ENCODE data around the gene MTURN.

MTURN gene

GRCh38 chr7:30135301-30136116 is 723 bp downstream of the MTURN start:
- FAIRE-seq (peak; percentile 70), DNase-seq (ENCODE audit: insufficient read length, low spot score) (peak; percentile 60)

- FAIRE-seq (no peak), DNase-seq (ENCODE audit: insufficient read length, low spot score) (no peak)
These were observed 1.4 kb downstream of the MTURN start for GRCh38 chr7:30136117-30136731.

- FAIRE-seq (no peak), DNase-seq (ENCODE audit: insufficient read length, low spot score) (no peak)
These were observed 2.1 kb downstream of the MTURN start for GRCh38 chr7:30136743-30137485.

- FAIRE-seq, result no peak
- DNase-seq (ENCODE audit: insufficient read length, low spot score), result no peak
These were observed 5.1 kb downstream of the MTURN start for GRCh38 chr7:30139836-30140384.

GRCh38 chr7:30140456-30140855 is 5.7 kb downstream of the MTURN start:
- DNase-seq (ENCODE audit: insufficient read length, low spot score), result no peak
- FAIRE-seq, result no peak

- peak; percentile 45 for DNase-seq (ENCODE audit: insufficient read length, low spot score)
- no peak for FAIRE-seq
These were observed 7.9 kb downstream of the MTURN start for GRCh38 chr7:30142710-30143109.

GRCh38 chr7:30143748-30144251 is 9.0 kb downstream of the MTURN start:
- FAIRE-seq, result no peak
- DNase-seq (ENCODE audit: insufficient read length, low spot score), result no peak

GRCh38 chr7:30144657-30145306 is 10.0 kb downstream of the MTURN start:
- DNase-seq (ENCODE audit: insufficient read length, low spot score), result no peak

GRCh38 chr7:30145426-30145970 is 10.7 kb downstream of the MTURN start:
- FAIRE-seq (no peak), DNase-seq (ENCODE audit: insufficient read length, low spot score) (no peak)

More at GRCh38 chr7:30144657-30145306, 10.0 kb downstream of the MTURN start:
- no peak for FAIRE-seq

GRCh38 chr7:30146127-30146612 is 11.4 kb downstream of the MTURN start:
- FAIRE-seq (no peak), DNase-seq (ENCODE audit: insufficient read length, low spot score) (no peak)

GRCh38 chr7:30147223-30147622 is 12.4 kb downstream of the MTURN start:
- DNase-seq (ENCODE audit: insufficient read length, low spot score) (no peak), FAIRE-seq (no peak)

- no peak for FAIRE-seq
These were observed 13.0 kb downstream of the MTURN start for GRCh38 chr7:30147785-30148184.

GRCh38 chr7:30148426-30148825 is 13.6 kb downstream of the MTURN start:
- no peak for FAIRE-seq
- no peak for DNase-seq (ENCODE audit: insufficient read length, low spot score)

More at GRCh38 chr7:30147785-30148184, 13.0 kb downstream of the MTURN start:
- DNase-seq (ENCODE audit: insufficient read length, low spot score), result no peak

GRCh38 chr7:30148951-30149459 is 14.2 kb downstream of the MTURN start:
- no peak for DNase-seq (ENCODE audit: insufficient read length, low spot score)
- no peak for FAIRE-seq

- FAIRE-seq, result no peak
These were observed 15.0 kb downstream of the MTURN start for GRCh38 chr7:30149640-30150272.

GRCh38 chr7:30150711-30151110 is 15.9 kb downstream of the MTURN start:
- DNase-seq (ENCODE audit: insufficient read length, low spot score) (no peak), FAIRE-seq (no peak)

More at GRCh38 chr7:30149640-30150272, 15.0 kb downstream of the MTURN start:
- no peak for DNase-seq (ENCODE audit: insufficient read length, low spot score)

- DNase-seq (ENCODE audit: insufficient read length, low spot score), result no peak
- FAIRE-seq, result no peak
These were observed 19.4 kb downstream of the MTURN start for GRCh38 chr7:30154111-30154587.

GRCh38 chr7:30155481-30155880 is 20.7 kb downstream of the MTURN start:
- FAIRE-seq (no peak), DNase-seq (ENCODE audit: insufficient read length, low spot score) (no peak)

- DNase-seq (ENCODE audit: insufficient read length, low spot score) (no peak), FAIRE-seq (no peak)
These were observed 22.4 kb downstream of the MTURN start for GRCh38 chr7:30157204-30157603.
